Astrocyte (in vitro differentiated cells and primary cell): Measurements from ENCODE around the gene EPX.

Experiments used
- CTCF ChIP-seq: IDR thresholded peaks from 2 replicates; pipeline ENCODE4 v1.5.1; 2011; ENCODE audit warnings: low read depth, mild to moderate bottlenecking, inconsistent platforms, low read length, moderate library complexity; ENCODE audit not compliant: insufficient read depth
- EZH2 ChIP-seq: IDR thresholded peaks from 2 replicates; pipeline ENCODE4 v1.6.1; 2012; ENCODE audit warnings: mild to moderate bottlenecking, low read length, inconsistent platforms; ENCODE audit not compliant: insufficient read depth

DNA sequence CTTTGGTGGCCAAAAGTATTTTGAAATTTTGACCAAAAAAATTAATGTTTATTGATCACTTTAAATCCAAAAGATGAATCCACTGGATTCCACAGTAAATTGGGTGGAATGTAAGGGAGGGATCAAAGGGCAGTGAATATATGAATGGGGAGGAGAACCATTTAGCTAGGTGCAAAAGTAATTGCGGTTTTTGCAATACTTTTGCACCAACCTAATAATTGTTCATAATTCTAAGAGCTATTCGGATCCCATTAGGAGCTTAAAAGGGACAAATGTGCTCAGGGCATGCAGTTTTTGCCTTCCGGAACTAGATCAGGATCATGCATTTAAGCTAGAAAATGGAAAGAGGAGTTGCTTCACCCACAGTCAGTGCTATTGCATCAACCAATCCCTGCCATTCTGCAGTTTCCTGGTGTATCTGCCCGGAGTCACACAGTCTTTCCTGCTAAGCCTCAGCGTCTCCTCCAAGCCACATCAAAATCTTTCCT is 45.7 kb downstream of the EPX start, which contains the start of gene LPO:
- no peak for TF ChIP-seq CTCF
- no peak for TF ChIP-seq EZH2
